Measurements from ENCODE around the gene ALDOB.

The ALDOB gene

DNA sequence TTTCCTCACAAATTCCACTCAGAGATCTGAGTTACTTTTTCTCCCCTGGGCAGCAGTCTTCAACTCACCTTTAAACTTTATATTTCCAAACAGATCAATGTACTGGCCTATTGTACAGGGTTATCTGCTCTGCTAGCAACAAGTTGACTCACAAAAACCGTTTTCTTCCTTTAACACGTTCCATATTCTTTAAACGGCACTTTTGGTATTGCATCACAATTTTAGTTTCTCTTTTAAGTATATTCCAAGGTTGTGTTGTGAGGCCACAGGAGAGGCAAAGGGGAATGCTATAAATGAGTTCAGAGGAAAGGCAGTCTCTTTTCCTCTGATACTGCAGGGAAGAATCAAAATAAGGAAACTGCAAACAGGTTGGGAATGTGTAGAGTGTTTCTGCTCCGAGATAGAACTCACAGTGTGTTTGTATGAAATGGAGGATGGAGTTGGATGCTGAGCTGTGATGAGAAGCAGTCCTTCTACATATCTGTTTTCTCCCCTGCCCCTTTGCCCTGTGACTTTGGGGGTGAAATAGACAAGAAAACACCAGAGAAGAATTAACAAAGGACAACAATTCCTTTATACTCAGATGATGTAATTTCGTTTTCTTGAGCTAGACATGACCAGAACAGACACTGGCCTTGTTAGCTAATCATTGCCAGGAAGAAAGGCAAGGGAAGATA, 9.9 kb upstream of the ALDOB start:
- no peak for DNase-seq (ENCODE audit: low read depth, low spot score)
- CTCF ChIA-PET = interaction anchor here (0.7 to 2.3 kb wide), 8 partner anchors 10 to 122 kb away, joined by 3 to 22 read pairs (median 4); no protein-coding TSS in a partner anchor
- TF ChIP-seq, protein P1, sequence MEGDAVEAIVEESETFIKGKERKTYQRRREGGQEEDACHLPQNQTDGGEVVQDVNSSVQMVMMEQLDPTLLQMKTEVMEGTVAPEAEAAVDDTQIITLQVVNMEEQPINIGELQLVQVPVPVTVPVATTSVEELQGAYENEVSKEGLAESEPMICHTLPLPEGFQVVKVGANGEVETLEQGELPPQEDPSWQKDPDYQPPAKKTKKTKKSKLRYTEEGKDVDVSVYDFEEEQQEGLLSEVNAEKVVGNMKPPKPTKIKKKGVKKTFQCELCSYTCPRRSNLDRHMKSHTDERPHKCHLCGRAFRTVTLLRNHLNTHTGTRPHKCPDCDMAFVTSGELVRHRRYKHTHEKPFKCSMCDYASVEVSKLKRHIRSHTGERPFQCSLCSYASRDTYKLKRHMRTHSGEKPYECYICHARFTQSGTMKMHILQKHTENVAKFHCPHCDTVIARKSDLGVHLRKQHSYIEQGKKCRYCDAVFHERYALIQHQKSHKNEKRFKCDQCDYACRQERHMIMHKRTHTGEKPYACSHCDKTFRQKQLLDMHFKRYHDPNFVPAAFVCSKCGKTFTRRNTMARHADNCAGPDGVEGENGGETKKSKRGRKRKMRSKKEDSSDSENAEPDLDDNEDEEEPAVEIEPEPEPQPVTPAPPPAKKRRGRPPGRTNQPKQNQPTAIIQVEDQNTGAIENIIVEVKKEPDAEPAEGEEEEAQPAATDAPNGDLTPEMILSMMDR (IDR thresholded peaks at IDR 0.05; ENCODE audit: insufficient read depth, low read length, missing control alignments) = no peak
- no peak overlapping the region for H3K4me3 ChIP-seq (ENCODE audit: low read depth, low read length)
- POLR2A ChIA-PET = interaction anchor here (0.5 to 0.8 kb wide), 2 partner anchors 41 to 89 kb away, joined by 3 read pairs; partner anchors contain the start of gene RNF20

DNA sequence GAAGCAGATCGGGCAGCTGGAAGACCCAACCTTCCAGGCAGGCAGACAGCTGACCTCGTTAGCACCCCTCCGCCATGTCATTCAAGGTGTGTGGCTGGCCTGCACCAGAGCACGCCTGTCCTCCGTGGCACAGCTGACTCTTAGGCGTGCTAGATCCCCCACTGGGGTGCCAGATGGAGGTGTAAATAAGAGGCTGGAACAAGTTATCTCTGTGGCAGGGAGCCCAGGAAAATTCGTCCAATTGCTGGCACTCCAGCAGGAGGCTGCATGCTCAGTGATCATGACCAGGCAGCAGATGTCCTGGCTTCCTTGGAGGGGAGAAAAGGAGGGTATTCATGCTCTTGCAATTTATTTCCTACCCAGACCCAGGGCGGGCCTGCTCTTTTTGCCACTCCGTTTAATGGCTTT, 7.8 kb upstream of the ALDOB start:
- DNase-seq (ENCODE audit: low read depth, low spot score) = no peak
- H3K4me3 ChIP-seq (ENCODE audit: low read depth, low read length) = no peak overlapping the region
- TF ChIP-seq, protein P1 (IDR thresholded peaks at IDR 0.05; ENCODE audit: insufficient read depth, low read length, missing control alignments) = no peak
- POLR2A ChIA-PET = no interaction called here
- CTCF ChIA-PET = interaction anchor here (1.3 kb wide), 1 partner anchor 16 kb away, joined by 5 read pairs; no protein-coding TSS in a partner anchor

DNA sequence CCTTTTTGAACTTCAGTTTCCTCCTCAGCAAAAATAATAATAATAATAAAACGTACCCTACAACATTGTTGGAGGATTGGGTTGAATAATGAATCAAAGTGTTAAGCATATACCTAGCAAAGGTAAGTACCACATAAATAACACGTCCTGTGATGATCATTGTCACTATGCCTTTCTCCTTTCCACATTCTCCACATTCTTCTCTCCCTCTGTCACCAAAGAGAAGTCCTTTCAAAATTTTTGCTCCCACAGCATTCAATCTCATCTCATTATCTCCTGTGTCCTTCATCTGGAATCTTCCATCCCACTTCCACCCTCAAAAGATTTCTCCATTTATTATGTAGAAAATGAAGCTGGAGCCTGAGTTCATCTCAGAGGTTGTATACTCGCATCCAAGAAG, 7.2 kb upstream of the ALDOB start:
- TF ChIP-seq, protein P1 (IDR thresholded peaks at IDR 0.05; ENCODE audit: insufficient read depth, low read length, missing control alignments) = no peak
- no peak for DNase-seq (ENCODE audit: low read depth, low spot score)
- CTCF ChIA-PET = interaction anchor here (1.3 kb wide), 1 partner anchor 16 kb away, joined by 5 read pairs; no protein-coding TSS in a partner anchor
- POLR2A ChIA-PET = no interaction called here
- H3K4me3 ChIP-seq (ENCODE audit: low read depth, low read length) = no peak overlapping the region

DNA sequence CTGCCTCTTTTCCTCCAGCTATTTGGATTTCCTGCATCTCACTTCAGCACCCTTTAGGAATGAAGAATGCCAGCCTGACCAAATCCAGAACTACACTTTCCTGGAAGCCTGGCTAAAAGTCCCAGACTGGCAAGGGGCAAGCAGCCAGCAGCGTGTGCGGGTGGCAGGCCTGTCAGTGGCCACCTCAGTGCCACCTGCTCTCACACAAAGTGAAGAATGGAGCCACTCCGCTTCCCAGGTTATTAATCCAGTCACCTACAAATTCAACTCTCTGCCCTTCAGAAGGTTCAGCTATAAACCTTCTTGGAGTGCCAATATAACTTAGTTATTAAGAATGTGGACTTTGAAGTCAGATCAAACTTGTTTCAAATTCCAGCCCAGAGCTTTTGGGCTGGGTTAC, 6.7 kb upstream of the ALDOB start:
- no peak overlapping the region for H3K4me3 ChIP-seq (ENCODE audit: low read depth, low read length)
- TF ChIP-seq, protein P1 (IDR thresholded peaks at IDR 0.05; ENCODE audit: insufficient read depth, low read length, missing control alignments) = no peak
- ChIA-PET POLR2A (no interaction called here), CTCF (interaction anchor here (1.3 kb wide), 1 partner anchor 17 kb away, joined by 5 read pairs; no protein-coding TSS in a partner anchor)
- no peak for DNase-seq (ENCODE audit: low read depth, low spot score)

DNA sequence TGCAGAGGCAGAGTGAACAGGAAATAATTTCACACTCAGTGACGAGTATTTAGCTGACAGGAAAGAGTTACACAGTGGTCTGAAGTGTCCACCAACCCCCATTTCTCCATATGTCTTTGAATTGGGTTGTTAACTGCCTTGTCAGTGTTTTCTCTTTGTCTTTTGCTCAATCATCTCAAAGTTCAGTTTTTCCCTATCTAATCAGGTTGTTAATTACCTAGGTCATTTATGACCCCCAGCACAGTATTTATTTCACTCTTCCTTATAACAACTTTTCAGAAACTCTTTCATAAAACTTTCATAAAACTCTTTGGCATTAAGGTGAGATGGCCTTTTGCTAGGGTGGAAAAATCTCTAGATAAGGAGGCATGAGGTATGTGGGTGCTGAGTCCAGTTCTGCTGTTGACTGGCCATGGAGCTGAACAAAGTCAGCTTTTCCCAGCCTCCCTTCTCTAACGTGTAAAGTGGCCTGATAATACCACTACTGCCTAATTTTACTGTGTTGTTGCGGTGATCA, 5.2 kb upstream of the ALDOB start:
- TF ChIP-seq, protein P1 (IDR thresholded peaks at IDR 0.05; ENCODE audit: insufficient read depth, low read length, missing control alignments) = no peak
- POLR2A ChIA-PET = no interaction called here
- CTCF ChIA-PET = interaction anchor here (1.1 to 1.3 kb wide), 2 partner anchors 8 to 52 kb away, joined by 3 to 7 read pairs; no protein-coding TSS in a partner anchor
- no peak overlapping the region for H3K4me3 ChIP-seq (ENCODE audit: low read depth, low read length)
- DNase-seq (ENCODE audit: low read depth, low spot score) = no peak

DNA sequence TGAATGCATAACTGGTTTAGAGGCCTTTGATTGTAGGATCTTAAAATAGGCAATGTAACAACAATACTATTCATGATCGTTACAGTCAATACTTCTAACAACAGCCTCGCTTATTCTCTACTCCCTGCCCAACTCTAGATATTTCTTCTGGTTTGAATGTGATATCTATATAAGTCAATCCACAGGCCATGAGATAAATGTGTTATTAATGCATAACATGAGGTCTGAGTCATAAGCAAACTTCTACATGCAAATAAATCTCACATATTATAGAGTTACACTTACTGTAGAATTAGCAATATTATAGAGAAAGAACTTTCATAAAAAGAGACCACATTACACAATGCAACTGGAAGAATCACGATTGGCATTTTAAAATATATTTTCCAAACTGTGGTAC, 2.9 kb upstream of the ALDOB start:
- TF ChIP-seq, protein P1 (IDR thresholded peaks at IDR 0.05; ENCODE audit: insufficient read depth, low read length, missing control alignments) = no peak
- ChIA-PET POLR2A (no interaction called here), CTCF (interaction anchor here (1.2 to 1.8 kb wide), 2 partner anchors 11 to 27 kb away, joined by 3 to 11 read pairs; no protein-coding TSS in a partner anchor)
- DNase-seq (ENCODE audit: low read depth, low spot score) = no peak
- no peak overlapping the region for H3K4me3 ChIP-seq (ENCODE audit: low read depth, low read length)

Measured in AG04449 (cell line).